ENCODE data around the gene USP24.
A peak's percentile ranks its signal among the peaks of the same experiment; 100 is the strongest.

The USP24 gene

GRCh38 chr1:55065648-55066047 lies 149.5 kb downstream of the USP24 start:
- no peak for DNase-seq

DNA sequence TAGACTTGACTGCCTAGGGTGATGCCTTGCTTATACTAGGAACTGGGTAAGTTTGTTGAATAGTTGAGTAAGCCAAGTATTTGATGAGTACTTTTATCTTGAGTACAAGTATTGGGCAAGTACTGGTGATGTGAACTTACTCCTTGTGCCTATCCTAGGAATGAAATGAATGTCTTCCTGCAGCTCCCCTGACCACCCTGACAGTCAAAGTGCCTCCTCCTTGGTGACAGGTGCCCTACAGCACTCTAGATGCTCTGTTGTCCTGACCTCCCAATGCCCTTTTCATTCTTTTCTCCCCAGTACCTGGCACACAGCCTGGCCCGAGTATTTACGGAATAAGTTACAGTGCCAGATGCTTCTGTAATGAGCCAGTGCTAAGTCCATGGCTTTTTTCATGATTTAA lies 150.3 kb downstream of the USP24 start:
- peak in 1 of 2 experiments; percentile 46 for DNase-seq

DNA sequence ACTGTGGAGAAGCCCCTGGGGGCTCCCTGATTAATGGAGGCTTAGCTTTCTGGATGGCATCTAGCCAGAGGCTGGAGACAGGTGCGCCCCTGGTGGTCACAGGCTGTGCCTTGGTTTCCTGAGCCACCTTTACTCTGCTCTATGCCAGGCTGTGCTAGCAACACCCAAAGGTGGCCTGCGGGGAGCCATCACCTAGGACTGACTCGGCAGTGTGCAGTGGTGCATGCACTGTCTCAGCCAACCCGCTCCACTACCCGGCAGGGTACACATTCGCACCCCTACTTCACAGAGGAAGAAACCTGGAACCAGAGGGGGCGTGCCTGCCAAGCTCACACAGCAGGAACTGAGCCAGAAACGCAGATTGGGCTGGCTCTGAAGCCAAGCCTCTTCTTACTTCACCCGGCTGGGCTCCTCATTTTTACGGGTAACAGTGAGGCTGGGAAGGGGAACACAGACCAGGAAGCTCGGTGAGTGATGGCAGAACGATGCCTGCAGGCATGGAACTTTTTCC lies 151.0 kb downstream of the USP24 start:
- DNase-seq: peak; percentile 28 to 47

DNA sequence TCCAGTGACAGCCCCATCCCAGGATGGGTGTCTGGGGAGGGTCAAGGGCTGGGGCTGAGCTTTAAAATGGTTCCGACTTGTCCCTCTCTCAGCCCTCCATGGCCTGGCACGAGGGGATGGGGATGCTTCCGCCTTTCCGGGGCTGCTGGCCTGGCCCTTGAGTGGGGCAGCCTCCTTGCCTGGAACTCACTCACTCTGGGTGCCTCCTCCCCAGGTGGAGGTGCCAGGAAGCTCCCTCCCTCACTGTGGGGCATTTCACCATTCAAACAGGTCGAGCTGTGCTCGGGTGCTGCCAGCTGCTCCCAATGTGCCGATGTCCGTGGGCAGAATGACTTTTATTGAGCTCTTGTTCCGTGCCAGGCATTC lies 151.6 kb downstream of the USP24 start:
- peak in 1 of 2 experiments; percentile 16 for DNase-seq

GRCh38 chr1:55062801-55063576 lies 152.2 kb downstream of the USP24 start:
- no peak for DNase-seq

DNA sequence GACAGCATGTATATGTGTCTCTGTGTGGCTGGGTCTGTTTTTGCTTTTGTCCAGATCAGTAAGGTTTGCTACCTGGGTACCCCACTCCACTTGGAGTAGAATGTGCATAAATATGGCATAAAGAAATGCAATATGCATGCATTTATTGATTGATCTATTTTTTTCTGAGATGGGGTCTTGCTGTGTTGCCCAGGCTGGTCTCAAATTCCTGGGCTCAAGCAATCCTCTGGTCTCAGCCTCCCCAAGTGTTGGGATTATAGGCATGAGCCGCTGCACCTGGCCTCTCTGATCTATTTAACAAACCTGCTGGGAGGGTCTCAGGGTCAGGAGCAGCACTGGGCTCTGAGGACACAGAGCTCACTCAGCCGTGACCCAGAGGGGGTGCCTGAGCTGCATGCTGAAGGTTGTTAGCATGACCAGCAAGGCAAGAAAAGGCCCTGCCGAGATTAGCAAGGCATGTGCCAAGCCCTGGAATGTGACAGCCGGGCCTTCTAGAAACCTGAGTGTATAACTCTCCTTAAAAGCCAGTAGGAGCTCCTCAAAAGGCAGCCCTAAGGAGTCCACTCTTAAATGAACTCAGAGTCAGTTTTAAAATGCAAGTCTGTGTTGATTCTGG lies 153.3 kb downstream of the USP24 start:
- no peak for DNase-seq

DNA sequence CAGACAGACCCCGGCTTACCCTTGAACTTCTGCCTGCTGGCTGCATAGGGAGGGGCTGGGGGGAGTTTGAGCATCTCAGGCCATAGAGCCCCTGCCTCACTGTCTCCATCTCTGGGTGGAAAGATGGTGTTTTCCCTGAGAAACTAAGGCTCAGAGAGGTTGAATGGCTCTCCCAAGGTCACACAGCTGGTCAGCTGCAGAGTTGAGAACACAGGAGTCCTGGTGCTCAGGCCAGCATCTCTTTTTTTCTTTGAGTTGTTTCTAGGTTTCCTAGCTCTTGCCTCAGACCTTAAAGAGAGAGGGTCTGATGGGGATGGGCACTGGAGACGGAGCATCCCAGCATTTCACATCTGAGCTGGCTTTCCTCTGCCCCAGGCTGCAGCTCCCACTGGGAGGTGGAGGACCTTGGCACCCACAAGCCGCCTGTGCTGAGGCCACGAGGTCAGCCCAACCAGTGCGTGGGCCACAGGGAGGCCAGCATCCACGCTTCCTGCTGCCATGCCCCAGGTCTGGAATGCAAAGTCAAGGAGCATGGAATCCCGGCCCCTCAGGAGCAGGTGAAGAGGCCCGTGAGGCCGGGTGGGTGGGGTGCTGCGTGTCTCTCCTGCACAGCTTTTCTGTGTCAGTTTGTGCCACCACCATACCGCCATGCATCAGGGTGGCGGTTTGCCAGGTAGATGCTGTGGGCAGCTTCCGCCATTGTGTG lies 154.0 kb downstream of the USP24 start:
- DNase-seq: no peak

DNA sequence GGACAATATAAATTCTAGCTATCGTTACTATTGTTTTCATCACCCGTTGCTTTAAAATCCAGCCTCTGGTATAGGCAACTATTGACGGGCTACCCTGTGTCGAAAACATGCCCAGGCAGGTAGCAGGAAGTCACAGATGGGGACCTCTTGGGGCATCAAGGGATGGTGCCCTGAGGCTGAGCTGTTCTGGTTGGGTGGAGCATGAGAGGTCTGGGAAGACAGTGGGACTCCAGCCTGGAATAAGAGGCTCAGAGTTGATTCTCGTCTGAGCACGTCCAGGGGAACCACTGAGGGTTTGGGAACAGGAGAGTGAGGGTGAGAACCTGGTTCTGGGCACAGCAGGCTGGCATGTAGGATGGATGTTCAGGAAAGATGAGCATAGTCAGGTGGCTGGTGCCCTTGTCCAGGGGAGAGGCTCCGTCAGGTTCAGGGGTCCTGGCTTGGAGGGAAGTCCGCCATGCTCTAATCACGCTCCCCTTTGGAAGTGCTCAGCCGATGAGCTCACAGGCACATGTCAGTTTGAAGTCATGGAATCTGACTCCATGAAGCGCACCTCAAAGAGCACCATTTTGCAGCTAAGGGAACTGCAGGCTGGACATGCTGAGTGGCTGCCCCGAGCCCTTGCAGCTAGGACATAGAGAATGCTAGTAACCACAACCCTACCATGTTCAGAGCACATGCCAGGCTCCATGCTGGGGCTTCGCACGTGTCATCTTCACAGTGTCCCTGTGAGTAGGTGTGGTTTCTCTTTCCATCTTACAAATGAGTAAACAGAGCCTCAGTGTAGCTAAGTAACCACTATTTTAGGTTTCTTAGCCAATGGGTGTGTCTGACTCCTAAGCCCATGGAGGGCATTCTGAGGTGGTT lies 154.8 kb downstream of the USP24 start:
- no peak for DNase-seq

DNA sequence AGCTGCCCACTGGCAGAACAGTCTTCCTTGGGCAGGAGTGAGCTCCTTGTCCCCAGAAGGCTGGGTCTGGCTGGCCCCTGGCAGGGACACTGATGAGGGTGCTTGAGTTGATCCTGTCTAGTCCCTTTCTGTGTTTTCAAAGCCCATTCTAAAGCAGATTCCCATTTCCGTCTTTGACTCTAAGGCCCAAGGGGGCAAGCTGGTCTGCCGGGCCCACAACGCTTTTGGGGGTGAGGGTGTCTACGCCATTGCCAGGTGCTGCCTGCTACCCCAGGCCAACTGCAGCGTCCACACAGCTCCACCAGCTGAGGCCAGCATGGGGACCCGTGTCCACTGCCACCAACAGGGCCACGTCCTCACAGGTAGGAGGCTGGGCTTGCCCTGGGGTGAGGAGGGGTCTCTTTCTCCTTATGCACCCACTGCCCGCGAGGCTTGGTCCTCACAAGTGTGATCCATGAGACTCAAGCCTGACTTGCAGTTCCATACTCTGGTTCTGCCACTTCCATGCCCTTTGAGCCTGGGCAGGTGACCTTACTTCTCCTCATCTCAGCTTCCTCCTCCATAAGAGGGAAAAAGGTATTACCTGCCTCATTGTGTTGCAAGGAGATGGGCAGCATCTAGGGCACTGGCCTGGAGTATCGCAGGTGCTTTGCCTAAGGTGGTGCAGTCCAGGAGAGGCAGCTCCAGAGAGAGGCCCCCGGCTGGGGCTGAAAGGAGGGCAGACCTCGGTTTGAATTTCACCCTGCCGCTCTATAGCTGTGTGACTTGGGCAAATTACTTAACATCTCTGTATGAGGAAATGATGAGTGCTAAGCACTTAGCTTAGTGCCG lies 155.6 kb downstream of the USP24 start:
- DNase-seq: no peak

GRCh38 chr1:55057956-55058298 lies 157.2 kb downstream of the USP24 start:
- DNase-seq: no peak

DNA sequence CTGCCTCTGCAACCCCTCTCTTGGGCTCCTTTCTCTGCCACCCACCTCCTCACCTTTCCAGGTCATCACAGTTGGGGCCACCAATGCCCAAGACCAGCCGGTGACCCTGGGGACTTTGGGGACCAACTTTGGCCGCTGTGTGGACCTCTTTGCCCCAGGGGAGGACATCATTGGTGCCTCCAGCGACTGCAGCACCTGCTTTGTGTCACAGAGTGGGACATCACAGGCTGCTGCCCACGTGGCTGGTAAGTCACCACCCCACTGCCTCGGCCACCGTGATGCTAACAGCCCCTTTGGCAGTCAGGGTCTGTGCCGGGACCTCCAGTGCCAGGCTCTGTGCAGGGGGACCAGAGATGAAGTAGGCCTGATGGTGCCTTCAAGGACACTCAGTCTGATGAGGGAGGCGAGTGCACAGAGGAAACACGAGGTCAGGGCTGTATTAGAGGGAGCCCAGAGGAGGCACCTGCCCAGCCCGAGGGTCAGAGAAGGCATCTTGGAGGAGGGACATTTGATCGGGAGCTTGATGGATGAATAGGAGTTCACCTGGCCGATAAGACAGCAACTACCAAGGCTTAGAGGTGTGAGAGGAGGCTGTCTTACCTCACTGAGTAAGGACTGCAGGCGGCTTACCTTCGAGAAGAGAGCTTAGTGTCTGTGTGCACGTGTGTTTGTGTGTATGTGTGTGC lies 157.8 kb downstream of the USP24 start:
- DNase-seq: no peak

DNA sequence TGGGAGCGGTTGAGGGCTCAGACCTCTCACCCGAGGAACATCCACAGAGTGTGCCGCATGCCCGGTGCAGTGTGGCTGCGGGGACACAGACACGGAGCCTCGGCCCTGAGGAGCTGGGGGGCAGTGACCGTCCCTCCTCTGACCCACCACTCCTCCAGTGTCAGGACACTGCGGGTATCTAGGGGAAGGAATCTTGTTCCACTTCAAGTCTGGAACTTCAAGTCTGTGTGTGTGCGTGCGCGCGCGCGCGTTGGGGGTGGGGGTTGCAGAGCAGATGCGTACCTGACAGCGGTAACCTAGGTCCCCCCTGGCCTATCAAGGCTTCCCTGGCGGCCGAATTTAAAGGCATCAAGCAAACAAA lies 158.6 kb downstream of the USP24 start:
- DNase-seq: no peak

GRCh38 chr1:55055951-55056631 lies 159.1 kb downstream of the USP24 start:
- DNase-seq: no peak

DNA sequence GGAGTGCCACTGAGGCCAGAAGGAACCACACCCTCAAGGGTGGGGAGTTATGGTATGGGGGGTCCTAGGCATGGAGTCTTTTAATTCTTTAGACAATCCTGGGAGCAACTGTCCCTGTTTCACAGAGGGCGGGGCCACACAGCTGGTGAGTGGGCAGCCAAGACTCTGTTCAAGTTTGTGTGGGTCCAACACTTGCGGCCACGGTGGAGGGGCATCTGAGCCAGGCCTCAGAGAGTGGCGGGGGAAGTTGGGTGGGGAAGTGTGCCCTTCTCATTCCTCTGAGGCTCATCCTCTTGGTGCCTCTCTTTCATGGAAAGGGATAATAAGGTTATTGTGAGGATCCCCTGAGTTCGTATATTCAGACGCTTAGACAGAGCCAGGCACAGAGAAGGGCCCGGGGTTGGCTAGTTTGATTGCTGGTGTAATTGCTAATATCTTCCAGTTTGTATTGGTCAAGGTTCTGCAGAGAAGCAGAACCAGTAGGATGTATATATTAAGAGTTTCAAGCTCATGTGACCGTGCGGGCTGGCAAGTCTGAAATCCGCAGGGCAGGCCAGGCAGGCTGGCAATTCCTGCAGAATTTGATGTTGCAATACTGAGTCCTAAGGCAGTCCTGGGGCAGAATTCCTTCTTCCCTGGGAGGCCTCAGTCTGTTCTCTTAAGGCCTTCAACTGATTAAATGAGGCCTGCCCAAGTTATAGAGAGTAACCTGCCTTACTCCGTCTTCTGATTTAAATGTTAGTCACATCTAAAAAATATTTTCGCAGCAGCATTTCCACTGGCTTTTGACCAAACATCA lies 159.9 kb downstream of the USP24 start:
- no peak for DNase-seq

GRCh38 chr1:55054396-55054795 lies 160.8 kb downstream of the USP24 start:
- DNase-seq: no peak

GRCh38 chr1:55053265-55053954 lies 161.8 kb downstream of the USP24 start:
- no peak for DNase-seq

- no peak for DNase-seq
These were observed 162.7 kb downstream of the USP24 start for GRCh38 chr1:55052221-55053142.

DNA sequence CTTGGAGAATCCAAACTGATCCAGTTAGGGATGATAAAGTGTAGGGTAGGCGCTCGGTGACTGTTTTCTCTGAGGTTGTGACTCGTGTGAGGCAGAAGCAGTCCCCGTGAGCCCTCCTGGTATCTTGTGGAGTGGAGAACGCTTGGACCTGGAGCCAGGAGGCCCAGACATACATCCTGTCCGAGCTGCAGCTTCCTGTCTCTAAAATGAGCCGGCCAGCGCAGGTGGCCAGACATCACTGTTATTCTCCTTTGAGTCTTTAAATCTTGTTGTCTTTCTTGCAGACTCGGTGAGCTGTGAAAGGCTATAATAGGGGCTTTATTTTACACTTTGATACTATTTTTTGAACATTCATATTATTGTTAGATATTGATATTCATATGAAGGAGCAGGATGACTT lies 163.5 kb downstream of the USP24 start:
- DNase-seq: no peak

Data from NCI-H2081 (cell line).